HAP-1 (cell line): ENCODE measurements around the gene GTF3C5.

Experiments
- DNase-seq, 2 experiments: peaks; one replicate each; pipeline ENCODE4 v3.0.0-alpha.2; 2016 to 2020; ENCODE audit warnings: low spot score in 2 of 2
- H3K27me3 ChIP-seq: fragments of 250-450 bp; sonication (Bioruptor Pico); 2 replicates; pipeline ENCODE4 v1.5.1; 2020; ENCODE audit warnings: low read depth, mild to moderate bottlenecking, moderate library complexity
- H3K36me3 ChIP-seq: fragments of 250-450 bp; sonication (Bioruptor Pico); replicated peaks from 2 replicates; pipeline ENCODE4 v1.5.1; 2020; ENCODE audit warnings: mild to moderate bottlenecking
- H3K4me1 ChIP-seq: fragments of 250-450 bp; sonication (Bioruptor Pico); 2 replicates; pipeline ENCODE4 v1.5.1; 2020; ENCODE audit warnings: mild to moderate bottlenecking
- H3K4me3 ChIP-seq: fragments of 250-450 bp; sonication (Bioruptor Pico); 2 replicates; pipeline ENCODE4 v1.5.1; 2020; ENCODE audit warnings: mild to moderate bottlenecking, moderate library complexity
- H3K9me3 ChIP-seq: fragments of 250-450 bp; sonication (Bioruptor Pico); 2 replicates; pipeline ENCODE4 v1.5.1; 2020; ENCODE audit warnings: mild to moderate bottlenecking, moderate library complexity
- in situ Hi-C: fragments of 300-500 bp; cut with MboI; formaldehyde crosslinking; loops from 3 replicates; pipeline ENCODE4 v1.14.3; 2020; ENCODE audit warnings: low sequenced_read_pairs, inconsistent platforms, mixed read lengths

The GTF3C5 gene

DNA sequence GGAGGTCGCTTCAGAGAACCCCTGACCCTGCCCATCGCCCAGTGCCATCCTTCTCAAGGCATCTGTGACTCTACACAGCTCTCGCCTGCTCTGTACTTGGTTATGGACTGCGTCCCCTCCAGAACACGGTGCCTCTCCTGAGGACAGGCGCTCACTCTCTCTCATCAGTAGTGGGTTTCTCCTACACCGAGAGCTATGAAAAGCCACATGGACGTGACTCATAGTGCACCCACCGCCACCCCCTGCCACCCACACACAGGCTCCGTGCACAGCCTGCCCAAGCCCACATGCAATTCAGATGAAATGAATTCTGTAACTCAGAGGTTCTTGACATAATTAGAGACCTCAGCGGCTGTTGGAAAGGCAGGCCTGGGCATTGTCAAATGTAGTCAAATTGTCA is 13.9 kb downstream of the GTF3C5 start:
- in situ Hi-C loops: loop anchor here (25.0 kb wide), 1 partner anchor 443 kb away; the partner anchor contains the start of gene SLC2A6
- Histone ChIP-seq H3K9me3 (no peaks in the 10 kb centered on the region), H3K4me1 (0 out of 2 replicates have a peak, but pooled peaks cover 1% of the 10 kb centered on the region), H3K27me3 (no peaks in the 10 kb centered on the region), H3K4me3 (no peak overlapping the region), H3K36me3 (peaks cover 56% of the 10 kb centered on the region)
- DNase-seq: no peak

DNA sequence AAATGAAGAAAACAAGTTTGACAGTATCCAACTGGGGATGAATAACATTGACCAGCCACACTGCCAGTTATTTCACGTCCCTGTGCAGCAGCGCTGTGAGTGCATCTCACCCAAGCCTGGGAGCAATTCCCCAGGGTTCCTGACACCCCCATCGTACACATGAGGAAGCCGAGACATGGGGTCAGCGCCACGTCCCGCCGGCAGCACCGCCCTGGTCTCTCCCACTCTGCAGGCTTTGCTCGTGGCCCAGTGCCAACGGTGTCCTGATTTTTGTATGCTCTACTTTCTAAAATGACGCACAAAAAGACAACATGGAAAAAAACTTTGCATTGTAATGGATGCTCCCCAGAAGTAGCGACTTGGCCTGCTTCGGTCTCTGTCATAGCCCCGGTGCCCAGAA is 14.3 kb downstream of the GTF3C5 start:
- Histone ChIP-seq H3K4me1 (no peaks in the 10 kb centered on the region), H3K36me3 (peaks cover 59% of the 10 kb centered on the region), H3K9me3 (no peaks in the 10 kb centered on the region), H3K4me3 (no peak overlapping the region), H3K27me3 (no peaks in the 10 kb centered on the region)
- no peak for DNase-seq
- in situ Hi-C loops: loop anchor here (25.0 kb wide), 1 partner anchor 442 kb away; the partner anchor contains the start of gene SLC2A6

DNA sequence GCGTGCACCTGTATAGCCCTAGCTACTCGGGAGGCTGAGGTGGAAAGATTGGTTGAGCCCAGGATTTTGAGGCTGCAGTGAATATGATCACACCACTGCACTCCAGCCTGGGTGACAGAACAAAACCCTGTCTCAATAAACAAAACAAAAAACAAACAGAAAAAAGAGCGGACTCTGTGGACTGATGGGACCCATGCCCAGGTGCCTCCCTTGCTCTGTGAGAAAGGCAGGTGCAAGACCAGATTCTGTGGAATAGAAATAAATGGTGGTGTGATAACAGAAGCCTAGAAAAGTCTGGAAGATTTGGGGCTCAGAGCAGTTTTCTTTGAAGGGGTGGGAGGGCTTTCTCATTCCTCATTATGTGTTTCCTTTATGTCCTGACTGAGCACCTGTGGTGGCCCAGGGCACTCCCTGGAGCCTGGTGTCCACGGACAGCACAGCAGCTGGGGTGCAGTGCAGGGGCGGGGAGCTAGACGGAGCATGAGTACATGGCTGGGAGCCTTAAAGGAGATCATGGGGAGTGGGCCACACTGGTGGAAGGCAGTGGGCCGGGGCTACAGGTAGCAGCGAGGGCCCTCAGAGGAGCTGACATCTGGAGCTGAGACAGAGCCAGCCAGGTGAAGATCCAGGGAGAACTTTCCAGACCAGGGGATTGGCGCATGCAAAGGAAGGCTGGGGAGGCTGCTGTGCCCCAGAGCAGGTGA is 15.6 kb downstream of the GTF3C5 start:
- Histone ChIP-seq H3K9me3 (no peaks in the 10 kb centered on the region), H3K4me3 (no peak overlapping the region), H3K36me3 (peaks cover 65% of the 10 kb centered on the region), H3K4me1 (no peaks in the 10 kb centered on the region), H3K27me3 (no peaks in the 10 kb centered on the region)
- DNase-seq: no peak
- in situ Hi-C loops: loop anchor here (25.0 kb wide), 1 partner anchor 441 kb away; the partner anchor contains the start of gene SLC2A6

DNA sequence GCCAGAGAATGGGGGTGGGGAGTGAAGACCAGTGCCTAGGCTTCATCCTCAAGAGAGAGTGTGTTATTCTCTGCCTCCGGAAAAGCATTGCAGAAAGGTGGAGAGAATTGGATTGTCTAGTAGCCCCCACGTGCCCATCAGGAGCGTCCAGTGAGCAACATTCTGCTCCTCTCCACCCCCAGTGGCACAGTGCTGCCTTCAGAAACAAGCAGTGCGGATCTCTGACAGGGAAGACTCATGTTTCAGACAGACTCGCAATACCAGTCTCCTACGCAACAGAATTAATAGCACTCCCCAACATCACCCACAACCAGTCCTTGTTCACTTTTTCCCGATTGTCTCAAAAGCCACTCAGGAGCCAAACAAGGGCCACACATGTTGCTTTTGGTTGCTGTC is 16.1 kb downstream of the GTF3C5 start:
- H3K36me3 ChIP-seq: peaks cover 65% of the 10 kb centered on the region

DNA sequence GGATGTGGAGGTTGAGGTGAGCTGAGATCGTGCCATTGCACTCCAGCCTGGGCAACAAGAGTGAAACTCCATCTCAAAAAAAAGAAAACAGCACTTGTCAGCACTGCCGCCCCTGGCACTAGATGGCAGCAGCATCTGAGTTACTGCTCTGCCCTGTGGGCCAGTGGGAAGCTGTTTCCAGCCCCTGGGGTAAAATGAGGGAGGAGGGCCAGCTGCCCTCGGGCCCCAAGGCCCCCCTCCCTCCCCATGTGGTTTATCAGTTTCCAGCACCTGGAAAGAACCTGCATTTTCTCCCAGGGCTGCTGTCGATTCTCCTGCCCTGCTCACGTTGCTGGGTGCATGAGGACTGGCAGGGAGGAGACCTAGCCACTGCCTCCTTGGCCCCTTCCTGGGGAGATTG is 17.8 kb downstream of the GTF3C5 start:
- Histone ChIP-seq H3K4me1 (no peaks in the 10 kb centered on the region), H3K4me3 (no peak overlapping the region), H3K27me3 (no peaks in the 10 kb centered on the region), H3K9me3 (no peaks in the 10 kb centered on the region), H3K36me3 (peaks cover 61% of the 10 kb centered on the region)
- in situ Hi-C loops: loop anchor here (25.0 kb wide), 1 partner anchor 439 kb away; the partner anchor contains the start of gene SLC2A6
- no peak for DNase-seq

More for the DNA sequence above, 16.1 kb downstream of the GTF3C5 start:
- DNase-seq: no peak
- Histone ChIP-seq H3K4me3 (no peak overlapping the region), H3K4me1 (no peaks in the 10 kb centered on the region), H3K27me3 (no peaks in the 10 kb centered on the region), H3K9me3 (no peaks in the 10 kb centered on the region)
- in situ Hi-C loops: loop anchor here (25.0 kb wide), 1 partner anchor 440 kb away; the partner anchor contains the start of gene SLC2A6

DNA sequence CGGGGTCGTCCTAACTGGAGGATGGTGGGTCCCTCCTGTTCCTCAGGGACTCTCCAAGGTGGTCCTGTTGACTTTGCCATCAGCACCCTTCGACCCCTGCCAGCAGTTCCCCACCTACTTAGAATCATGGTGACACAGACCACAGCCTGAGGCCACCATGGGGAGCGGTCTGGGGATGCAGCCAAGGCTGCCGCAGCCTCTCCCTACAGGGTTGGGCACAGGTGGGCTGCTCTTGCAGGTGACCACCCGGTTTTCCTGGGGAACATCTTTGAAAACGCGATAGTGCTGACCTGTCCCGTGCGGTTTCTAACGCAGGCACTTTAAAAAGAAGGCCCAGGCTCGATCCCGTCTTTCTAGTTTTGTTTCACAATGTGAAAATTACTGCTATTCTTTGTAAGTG is 18.2 kb downstream of the GTF3C5 start:
- no peak overlapping the region for H3K4me3 ChIP-seq
- H3K4me1 ChIP-seq: no peaks in the 10 kb centered on the region
- DNase-seq: no peak
- peaks cover 59% of the 10 kb centered on the region for H3K36me3 ChIP-seq
- in situ Hi-C loops: loop anchor here (25.0 kb wide), 1 partner anchor 438 kb away; the partner anchor contains the start of gene SLC2A6
- no peaks in the 10 kb centered on the region for H3K27me3 ChIP-seq
- no peaks in the 10 kb centered on the region for H3K9me3 ChIP-seq

DNA sequence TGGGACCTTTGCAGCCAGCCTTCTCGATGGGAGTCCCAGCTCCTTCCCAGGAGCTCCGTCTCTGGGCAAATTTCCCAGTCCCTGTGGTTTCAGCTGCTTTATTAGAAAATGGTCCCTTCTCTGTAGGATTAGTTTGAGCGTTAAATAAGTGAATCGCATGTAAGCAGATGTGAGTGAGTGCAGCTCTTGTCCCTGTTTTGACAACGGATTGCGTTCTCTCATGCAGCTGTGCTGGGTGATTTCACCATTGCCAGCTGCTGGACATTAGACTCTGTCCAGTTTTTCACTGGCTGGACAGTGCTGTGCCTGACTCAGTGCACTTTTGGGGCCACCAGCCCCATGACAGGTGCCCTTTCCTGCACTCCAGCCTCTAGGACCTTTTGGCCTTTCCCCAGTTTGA is 19.3 kb downstream of the GTF3C5 start:
- in situ Hi-C loops: no loop called here
- Histone ChIP-seq H3K4me1 (no peaks in the 10 kb centered on the region), H3K4me3 (no peak overlapping the region), H3K9me3 (no peaks in the 10 kb centered on the region), H3K27me3 (no peaks in the 10 kb centered on the region), H3K36me3 (peaks cover 56% of the 10 kb centered on the region)
- no peak for DNase-seq

DNA sequence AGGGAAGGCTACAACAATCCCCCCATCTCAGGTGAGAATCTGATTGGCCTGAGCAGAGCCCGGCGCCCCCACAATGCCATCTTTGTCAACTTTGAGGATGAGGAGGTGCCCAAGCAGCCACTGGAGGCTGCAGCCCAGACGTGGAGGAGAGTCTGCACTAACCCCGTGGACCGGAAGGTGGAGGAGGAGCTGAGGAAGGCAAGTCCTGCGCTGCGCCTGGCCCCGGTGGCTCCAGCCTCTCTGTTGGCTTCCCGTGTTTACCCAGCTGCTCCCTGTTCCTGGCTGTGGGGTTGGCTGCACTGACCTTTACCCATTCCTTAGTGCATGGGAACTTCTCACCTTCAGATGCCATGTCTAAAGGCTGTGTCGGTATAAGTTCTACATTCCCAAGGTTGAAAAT is 20.0 kb downstream of the GTF3C5 start:
- no peak overlapping the region for H3K4me3 ChIP-seq
- no peaks in the 10 kb centered on the region for H3K4me1 ChIP-seq
- H3K27me3 ChIP-seq: no peaks in the 10 kb centered on the region
- peaks cover 58% of the 10 kb centered on the region for H3K36me3 ChIP-seq
- in situ Hi-C loops: no loop called here
- H3K9me3 ChIP-seq: no peaks in the 10 kb centered on the region
- no peak for DNase-seq

DNA sequence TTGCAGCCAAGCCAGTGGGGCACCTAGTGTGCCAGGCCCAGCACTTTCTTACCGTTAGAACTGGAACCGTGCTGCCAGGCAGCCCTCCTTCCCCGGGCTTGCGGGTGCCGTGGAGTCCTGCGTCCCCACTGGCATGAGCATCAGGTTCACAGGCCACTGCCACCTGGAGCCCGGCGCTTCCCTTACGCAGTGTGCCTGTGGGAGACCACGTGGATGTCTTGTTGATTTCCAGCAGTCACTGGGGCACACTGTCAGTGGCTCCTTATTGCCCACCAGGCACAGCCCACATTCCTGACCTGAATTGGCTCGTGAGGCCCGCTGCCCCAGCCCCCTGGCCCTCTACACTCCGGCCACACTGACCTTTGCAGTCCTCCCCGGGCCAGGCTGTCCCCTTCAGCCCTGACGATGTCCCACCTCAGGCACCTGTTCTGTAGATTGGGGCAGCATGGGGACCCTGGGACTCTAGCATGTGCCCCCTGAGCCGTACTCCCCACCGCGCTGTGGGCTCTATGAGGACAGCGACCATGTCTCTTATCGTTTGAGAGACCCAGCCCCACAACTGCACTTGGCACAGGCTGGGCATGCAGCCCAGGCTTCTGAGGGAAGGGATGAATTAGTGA is 20.6 kb downstream of the GTF3C5 start:
- Histone ChIP-seq H3K27me3 (no peaks in the 10 kb centered on the region), H3K4me1 (no peaks in the 10 kb centered on the region)

DNA sequence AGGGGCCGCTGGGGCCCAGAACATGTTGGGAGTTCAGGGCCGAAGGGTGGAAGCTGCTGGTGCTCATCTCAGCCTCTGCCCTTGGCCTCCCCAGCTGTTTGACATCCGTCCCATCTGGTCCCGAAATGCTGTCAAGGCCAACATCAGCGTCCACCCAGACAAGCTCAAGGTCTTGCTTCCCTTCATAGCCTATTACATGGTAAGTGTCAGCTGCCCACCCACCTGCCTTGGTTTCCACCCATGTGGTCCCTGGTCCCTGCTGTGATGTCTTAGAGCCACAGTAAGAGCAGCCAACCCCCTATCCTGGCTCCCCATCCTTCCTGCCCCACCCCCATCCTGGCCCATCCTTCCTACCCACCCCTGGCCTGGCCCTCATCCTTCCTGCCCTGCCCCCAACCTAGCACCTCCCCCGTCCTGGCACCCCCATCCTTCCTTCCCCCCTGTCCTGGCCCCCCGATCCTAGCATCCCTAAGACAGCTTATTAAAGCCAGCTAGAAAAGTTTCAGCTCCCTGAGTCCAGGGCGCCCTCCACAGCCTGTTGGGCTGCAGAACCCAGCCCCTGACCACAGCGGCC is 21.3 kb downstream of the GTF3C5 start:
- Histone ChIP-seq H3K4me3 (no peak overlapping the region), H3K9me3 (no peaks in the 10 kb centered on the region), H3K36me3 (peaks cover 58% of the 10 kb centered on the region), H3K27me3 (no peaks in the 10 kb centered on the region), H3K4me1 (no peaks in the 10 kb centered on the region)
- no peak for DNase-seq
- in situ Hi-C loops: no loop called here

More for the DNA sequence above, 20.6 kb downstream of the GTF3C5 start:
- H3K4me3 ChIP-seq: no peak overlapping the region
- no peak for DNase-seq
- in situ Hi-C loops: no loop called here
- H3K9me3 ChIP-seq: no peaks in the 10 kb centered on the region
- H3K36me3 ChIP-seq: peaks cover 58% of the 10 kb centered on the region

DNA sequence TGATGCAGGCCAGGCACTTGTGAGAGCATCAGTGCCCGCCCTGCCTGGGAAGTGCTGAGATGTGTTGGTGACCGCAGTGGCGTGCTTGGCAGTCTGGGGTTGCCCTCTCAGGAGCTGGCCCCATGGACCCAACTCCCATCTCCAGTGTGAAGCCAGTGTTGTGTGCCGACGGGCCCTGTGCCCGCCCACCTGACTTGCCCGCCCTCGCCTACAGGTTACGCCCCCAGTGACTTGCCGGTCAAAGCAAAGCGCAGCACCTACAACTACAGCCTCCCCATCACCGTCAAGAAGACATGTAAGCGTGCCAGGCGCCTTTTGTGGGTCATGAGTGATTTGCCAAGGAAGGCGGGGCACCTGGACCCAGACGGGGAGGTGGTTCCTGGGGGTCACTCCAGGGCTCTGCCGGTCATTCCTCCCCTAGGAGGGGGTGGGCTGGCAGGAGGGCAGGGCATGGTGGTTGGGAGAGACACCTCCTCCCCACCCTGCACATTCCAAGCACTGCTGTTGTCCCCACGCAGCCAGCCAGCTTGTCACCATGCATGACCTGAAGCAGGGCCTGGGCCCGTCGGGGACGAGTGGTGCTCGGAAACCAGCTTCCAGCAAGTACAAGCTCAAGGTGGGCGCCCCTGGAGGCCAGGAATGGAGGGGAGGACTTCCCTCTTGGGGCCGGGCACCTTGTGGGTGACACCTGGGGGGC is 23.5 kb downstream of the GTF3C5 start:
- in situ Hi-C loops: no loop called here
- Histone ChIP-seq H3K4me3 (no peak overlapping the region), H3K27me3 (no peaks in the 10 kb centered on the region), H3K36me3 (peaks cover 57% of the 10 kb centered on the region), H3K4me1 (no peaks in the 10 kb centered on the region), H3K9me3 (no peaks in the 10 kb centered on the region)
- DNase-seq: no peak

DNA sequence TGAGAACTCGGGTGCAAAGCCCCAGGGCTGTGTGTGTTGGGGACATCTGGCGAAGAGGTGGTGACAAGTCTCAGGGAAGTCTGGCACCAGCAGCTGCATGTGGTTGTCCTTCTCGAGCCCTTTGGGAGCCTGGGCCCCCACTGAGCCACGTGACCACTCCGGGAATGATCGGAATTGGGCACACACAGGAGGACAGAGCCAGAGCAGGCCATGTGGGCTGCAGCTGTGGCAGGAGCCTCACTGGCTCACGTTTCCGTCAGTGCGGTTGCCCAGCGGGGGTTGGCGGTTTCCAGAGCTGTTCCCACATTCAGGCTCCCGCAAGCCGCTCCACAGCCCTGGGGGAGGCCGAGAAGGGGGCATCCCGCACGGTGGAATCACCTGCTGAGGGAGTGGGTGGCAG is 24.2 kb downstream of the GTF3C5 start:
- in situ Hi-C loops: no loop called here
- Histone ChIP-seq H3K36me3 (peaks cover 53% of the 10 kb centered on the region), H3K4me1 (no peaks in the 10 kb centered on the region), H3K27me3 (no peaks in the 10 kb centered on the region), H3K9me3 (no peaks in the 10 kb centered on the region), H3K4me3 (no peak overlapping the region)
- no peak for DNase-seq

DNA sequence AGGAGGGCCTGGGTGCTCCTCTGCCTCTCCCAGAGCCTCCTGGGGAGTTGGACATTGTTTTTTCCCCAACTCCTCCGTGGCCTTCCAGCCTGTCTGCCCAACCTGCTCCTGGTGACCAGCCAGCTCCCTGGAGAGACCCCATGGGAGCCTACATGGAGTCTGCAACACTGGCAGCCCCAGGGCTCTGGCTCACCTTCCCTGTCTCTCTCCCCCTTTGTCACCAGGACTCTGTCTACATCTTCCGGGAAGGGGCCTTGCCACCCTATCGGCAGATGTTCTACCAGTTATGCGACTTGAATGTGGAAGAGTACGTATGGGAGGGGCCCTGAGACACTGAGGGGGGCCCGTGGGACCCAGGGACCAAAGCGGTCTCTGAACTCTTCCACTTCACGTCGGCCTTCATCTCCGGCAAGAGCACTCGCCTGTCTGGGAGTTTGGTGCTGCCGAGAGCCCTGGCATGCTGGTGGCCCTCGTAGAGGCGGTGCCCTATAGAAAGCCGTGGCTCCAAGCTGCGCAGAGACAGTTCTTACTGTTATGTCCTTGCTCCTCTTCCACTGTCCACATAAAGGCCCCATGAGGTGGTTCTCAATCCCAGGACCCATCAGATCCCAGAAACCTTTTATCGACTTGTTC is 25.1 kb downstream of the GTF3C5 start:
- H3K27me3 ChIP-seq: no peaks in the 10 kb centered on the region
- no peaks in the 10 kb centered on the region for H3K4me1 ChIP-seq

More for the DNA sequence above, 25.1 kb downstream of the GTF3C5 start:
- no peak for DNase-seq
- Histone ChIP-seq H3K4me3 (no peak overlapping the region), H3K9me3 (no peaks in the 10 kb centered on the region), H3K36me3 (peaks cover 51% of the 10 kb centered on the region)
- in situ Hi-C loops: no loop called here
